K562 (cell line): ENCODE results near the gene GATA1. TPM values are rescaled to one million over a fixed set of nuclear protein-coding genes. Genes with fewer than 3 reads are reported as not detected.

Experiments used
- CREB3 ChIP-seq: fragments of 450-650 bp; conservative IDR thresholded peaks from 2 replicates; pipeline ENCODE4 v1.6.1; 2016; ENCODE audit warnings: missing genetic modification characterization, low read depth, mild to moderate bottlenecking, missing compliant biosample characterization, moderate library complexity
- E2F1 ChIP-seq: sonication (generic); formaldehyde crosslinking; IDR thresholded peaks from 2 replicates; pipeline ENCODE4 v1.8.1; 2023; ENCODE audit warnings: mild to moderate bottlenecking, missing genetic modification reagents, moderate library complexity
- ELF4 ChIP-seq: fragments of 450-650 bp; formaldehyde crosslinking; IDR thresholded peaks from 2 replicates; pipeline ENCODE4 v1.4.0; 2022; ENCODE audit warnings: missing genetic modification characterization
- HBP1 ChIP-seq: fragments of 450-650 bp; formaldehyde crosslinking; IDR thresholded peaks from 2 replicates; pipeline ENCODE4 v1.4.0; 2022; ENCODE audit warnings: missing genetic modification characterization
- HMGXB4 ChIP-seq: sonication (generic); formaldehyde crosslinking; IDR thresholded peaks from 2 replicates; pipeline ENCODE4 v1.8.1; 2023; ENCODE audit warnings: mild to moderate bottlenecking, missing genetic modification reagents
- MTA2 ChIP-seq: fragments of 450-650 bp; IDR thresholded peaks from 2 replicates; pipeline ENCODE4 v1.6.1; 2016; ENCODE audit warnings: low read depth
- NBN ChIP-seq: fragments of 450-650 bp; IDR thresholded peaks from 2 replicates; pipeline ENCODE4 v1.6.1; 2016; ENCODE audit warnings: low read depth, mild to moderate bottlenecking
- OTX1 ChIP-seq: fragments of 450-650 bp; formaldehyde crosslinking; IDR thresholded peaks from 2 replicates; pipeline ENCODE4 v1.4.0; 2022; ENCODE audit warnings: mild to moderate bottlenecking
- POLR2A ChIP-seq: fragments of 450-650 bp; conservative IDR thresholded peaks from 2 replicates; pipeline ENCODE4 v1.6.1; 2016
- TAF7 ChIP-seq: fragments of 450-650 bp; IDR thresholded peaks from 2 replicates; pipeline ENCODE4 v1.6.1; 2016; ENCODE audit warnings: missing genetic modification characterization, missing compliant biosample characterization
- TEAD1 ChIP-seq, 2 experiments: fragments of 450-650 bp in 1 of 2; sonication (generic) in 1 of 2; formaldehyde crosslinking; IDR thresholded peaks; 2 replicates each; pipeline versions ENCODE4 v1.4.0 to v1.8.0; 2020 to 2022; ENCODE audit warnings: mild to moderate bottlenecking in 2 of 2, missing genetic modification reagents in 1 of 2
- TOE1 ChIP-seq, 2 experiments: fragments of 450-650 bp in 1 of 2; sonication (generic) in 1 of 2; formaldehyde crosslinking in 1 of 2; IDR thresholded peaks; 2 replicates each; pipeline versions ENCODE4 v1.7.1 to v1.8.0; 2016 to 2022; ENCODE audit warnings: borderline replicate concordance in 2 of 2, mild to moderate bottlenecking in 2 of 2, antibody characterized with exemption in 1 of 2, inconsistent platforms in 1 of 2, low read depth in 1 of 2, missing genetic modification reagents in 1 of 2, moderate library complexity in 1 of 2
- U2AF2 ChIP-seq: fragments of 200-400 bp; formaldehyde crosslinking; optimal IDR thresholded peaks from 2 replicates; pipeline ENCODE3; 2017; ENCODE audit warnings: low read depth, mild to moderate bottlenecking, low read length
- ZMIZ1 ChIP-seq, 2 experiments: fragments of 150-350 bp in 1 of 2; IDR thresholded peaks; 2 replicates each; pipeline ENCODE4 v1.6.1; 2012 to 2016; ENCODE audit warnings: low read depth in 2 of 2, low read length in 2 of 2, mild to moderate bottlenecking in 1 of 2, moderate library complexity in 1 of 2
- polyA plus RNA-seq, 8 experiments: library from polyadenylated mRNA; depleted of rRNA in 4 of 8; stranded (reverse) in 5 of 8; unstranded in 3 of 8; fragments of >200 nt; fragmentation: Nextera tagmentation in 2 of 8; fragmentation: Illumina TruSeq in 1 of 8; extraction: Ambion mirVana in 2 of 8; extraction: Trizol in 1 of 8; gene quantifications; 2 replicates each; pipeline versions ENCODE4 v1.2.1 to v1.2.3, GENCODE V29; 2011 to 2014; ENCODE audit warnings: inconsistent platforms in 1 of 8, missing spikeins in 1 of 8
- total RNA-seq, 7 experiments: library from RNA; depleted of rRNA in 6 of 7; stranded (reverse); fragments of >200 nt in 6 of 7; fragmentation: Illumina TruSeq in 2 of 7; extraction: Trizol in 2 of 7; gene quantifications; 2 replicates each; pipeline versions ENCODE4 v1.2.1 to v1.2.3, GENCODE V29; 2011 to 2021; ENCODE audit warnings: low replicate concordance in 1 of 7

GATA1 gene
- total and polyA plus RNA-seq, 9 of the 15 experiments (the other 6 are each of a cell fraction or from before 2014, with no cell fraction given): 11.9 to 291 (median 116) TPM

- TF ChIP-seq OTX1 (peak; percentile 83; the same call in 1 of the 2 replicates), ZMIZ1 (IDR thresholded peaks at IDR 0.05; ENCODE audit: low read depth in 2 of 2, low read length in 2 of 2) (no peak), TAF7 (tag) (peak; percentile 50; the same call in 1 of the 2 replicates), ELF4 (peak; percentile 95), U2AF2 (no peak), E2F1 (CRISPR knock-in tag) (no peak), CREB3 (tag) (no peak), POLR2A (peak; percentile 95), TOE1 (IDR thresholded peaks at IDR 0.05; ENCODE audit: borderline replicate concordance) (peak; percentile 65; the same call in 1 of the 2 replicates), TOE1 (CRISPR knock-in tag; IDR thresholded peaks at IDR 0.05; ENCODE audit: borderline replicate concordance, low read depth) (no peak), NBN (peak; percentile 90), TEAD1 (CRISPR knock-in tag; IDR thresholded peaks at IDR 0.05) (0 out of 4 replicates have a peak, but pooled peaks of 1 of the 2 experiments have one; percentile 20), HMGXB4 (no peak), MTA2 (0 out of 2 replicates have a peak, but pooled peaks have one; percentile 14), HBP1 (CRISPR knock-in tag) (peak; percentile 91)
These were observed 15.9 kb downstream of the GATA1 start (continued) for GRCh38 chrX:48802089-48802904.
